GM21390 (cell line): ENCODE data around the gene SEMA4A.

Source experiments
- ATAC-seq: cut with Tn5 transposase; IDR thresholded peaks from one replicate; pipeline ENCODE4 v1.9.1; 2021; ENCODE audit not compliant: unreplicated experiment

The SEMA4A gene

GRCh38 chr1:156134716-156135435 lies 18.5 kb upstream of the SEMA4A start:
- ATAC-seq, result no peak

- ATAC-seq, result no peak
Observed at GRCh38 chr1:156135930-156136871, 17.2 kb upstream of the SEMA4A start.

- no peak for ATAC-seq
Observed at GRCh38 chr1:156136970-156137483, 16.4 kb upstream of the SEMA4A start.

- no peak for ATAC-seq
Observed at GRCh38 chr1:156138458-156138867, 14.9 kb upstream of the SEMA4A start.

GRCh38 chr1:156140879-156141707 lies 12.3 kb upstream of the SEMA4A start:
- no peak for ATAC-seq

GRCh38 chr1:156143765-156144489 lies 9.5 kb upstream of the SEMA4A start:
- ATAC-seq, result no peak

GRCh38 chr1:156144742-156145141 lies 8.6 kb upstream of the SEMA4A start:
- no peak for ATAC-seq

- no peak for ATAC-seq
Observed at GRCh38 chr1:156145650-156146019, 7.8 kb upstream of the SEMA4A start.

GRCh38 chr1:156146020-156146768 lies 7.2 kb upstream of the SEMA4A start:
- no peak for ATAC-seq

GRCh38 chr1:156146769-156147405 lies 6.5 kb upstream of the SEMA4A start:
- no peak for ATAC-seq

- no peak for ATAC-seq
Observed at GRCh38 chr1:156148216-156148615, 5.2 kb upstream of the SEMA4A start.

- peak; percentile 45 for ATAC-seq
Observed at GRCh38 chr1:156149374-156150332, 3.7 kb upstream of the SEMA4A start.

GRCh38 chr1:156150333-156151011 lies 2.9 kb upstream of the SEMA4A start:
- ATAC-seq, result no peak

- ATAC-seq, result no peak
Observed at GRCh38 chr1:156151093-156151688, 2.2 kb upstream of the SEMA4A start.

- ATAC-seq, result no peak
Observed at GRCh38 chr1:156152628-156153027, 757 bp upstream of the SEMA4A start.

GRCh38 chr1:156154317-156154749 lies 948 bp downstream of the SEMA4A start:
- peak; percentile 44 for ATAC-seq
